A549 treated with DMSO at 1 μM for 4 hours (cell line): ENCODE data around the gene TULP4. TPM values are rescaled to one million over a fixed set of nuclear protein-coding genes. Genes with fewer than 3 reads are reported as not detected.

ENCODE experiments used
- total RNA-seq: library from RNA; stranded (reverse); fragments of 200-300 nt; extraction: Qiagen RNA extraction; gene quantifications from 5 replicates; pipeline ENCODE4 v1.2.3, GENCODE V29; 2022; ENCODE audit warnings: low read depth

TULP4 gene
- 5.9 to 9.6 TPM (median 9.2 TPM) in 5 replicates for total RNA-seq

GRCh38 chr6:158312165-158312564 lies at the start of gene TULP4:
TULP4 (plus strand) TSS chr6:158312465; CDS start chr6:158314017, 1,552 bp downstream.

GRCh38 chr6:158559895-158560835 lies 247.9 kb downstream of the TULP4 start, which contains the start of gene TMEM181:
TMEM181 (plus strand) TSS chr6:158560091; CDS start chr6:158560225, 134 bp downstream.

Other genes with a start within 250 kb of the TULP4 start
- 3.0 to 3.9 TPM (median 3.5 TPM) in 5 replicates for gene SERAC1, start 144.2 kb upstream of the TULP4 start, total RNA-seq
- 8.1 to 19.1 TPM (median 18.4 TPM) in 5 replicates for gene GTF2H5, start 144.1 kb upstream of the TULP4 start, total RNA-seq
- 11.4 to 17.9 TPM (median 16.3 TPM) in 5 replicates for gene TMEM181, start 247.6 kb downstream of the TULP4 start, total RNA-seq